CD4-positive, alpha-beta T cell treated with Interleukin-6 for 4 hours (primary cell): Measurements from ENCODE around the gene KCNJ5.

Source experiments
- DNase-seq: peaks from one replicate; pipeline ENCODE4 v3.0.0-alpha.2; 2020; ENCODE audit warnings: mixed read lengths

KCNJ5 gene

GRCh38 chr11:128890543-128891368 is at the start of gene KCNJ5:
Gene KCNJ5 (plus strand): TSS chr11:128891356. CDS start chr11:128911274, 19,918 bp downstream.
- DNase-seq = peak; percentile 14

GRCh38 chr11:128841461-128842072 is 49.6 kb upstream of the KCNJ5 start:
- DNase-seq = no peak

- no peak for DNase-seq
These were observed 47.9 kb upstream of the KCNJ5 start for GRCh38 chr11:128843198-128843785.

GRCh38 chr11:128845334-128845780 is 45.8 kb upstream of the KCNJ5 start:
- DNase-seq = peak; percentile 41

GRCh38 chr11:128846985-128847384 is 44.2 kb upstream of the KCNJ5 start:
- DNase-seq = no peak

GRCh38 chr11:128848815-128849455 is 42.2 kb upstream of the KCNJ5 start:
- peak; percentile 71 for DNase-seq

GRCh38 chr11:128852327-128853023 is 38.7 kb upstream of the KCNJ5 start:
- no peak for DNase-seq

- no peak for DNase-seq
These were observed 37.6 kb upstream of the KCNJ5 start for GRCh38 chr11:128853559-128853958.

GRCh38 chr11:128854841-128855240 is 36.3 kb upstream of the KCNJ5 start:
- no peak for DNase-seq

GRCh38 chr11:128856241-128856640 is 34.9 kb upstream of the KCNJ5 start:
- DNase-seq = no peak

- DNase-seq = no peak
These were observed 33.8 kb upstream of the KCNJ5 start for GRCh38 chr11:128857341-128857740.

- peak; percentile 83 for DNase-seq
These were observed 31.4 kb upstream of the KCNJ5 start for GRCh38 chr11:128859563-128860441.

GRCh38 chr11:128860571-128861361 is 30.4 kb upstream of the KCNJ5 start:
- DNase-seq = no peak

GRCh38 chr11:128862406-128862805 is 28.8 kb upstream of the KCNJ5 start:
- no peak for DNase-seq

- DNase-seq = no peak
These were observed 28.1 kb upstream of the KCNJ5 start for GRCh38 chr11:128862908-128863660.

GRCh38 chr11:128865490-128865889 is 25.7 kb upstream of the KCNJ5 start:
- no peak for DNase-seq

GRCh38 chr11:128867277-128867676 is 23.9 kb upstream of the KCNJ5 start, which contains the start of gene KCNJ1:
Gene KCNJ1 (minus strand): TSS chr11:128867296. CDS start chr11:128840243, 27,053 bp downstream.
- DNase-seq = no peak

GRCh38 chr11:128868841-128869671 is 22.1 kb upstream of the KCNJ5 start:
- peak; percentile 9 for DNase-seq

- no peak for DNase-seq
These were observed 20.0 kb upstream of the KCNJ5 start for GRCh38 chr11:128871168-128871610.
